Progenitor cell of endocrine pancreas (in vitro differentiated cells): ENCODE results near the gene PTGS1. TPM values are rescaled to one million over a fixed set of nuclear protein-coding genes. Genes with fewer than 3 reads are reported as not detected.
A peak's percentile ranks its signal among the peaks of the same experiment; 100 is the strongest.
"Not testable (repeated sequence)": the region's sequence is repeated elsewhere in the genome, so short reads cannot be mapped to it uniquely, and the experiment has no call there.

Source experiments
- DNase-seq: peaks from one replicate; pipeline ENCODE4 v3.0.0; 2021; ENCODE audit warnings: low spot score; ENCODE audit not compliant: unreplicated experiment
- H3K27ac Mint-ChIP-seq: 2 replicates; pipeline ENCODE4 v1.8.0; 2021; ENCODE audit warnings: mild to moderate bottlenecking, moderate library complexity, mixed read lengths
- H3K27me3 Mint-ChIP-seq: 2 replicates; pipeline ENCODE4 v1.8.0; 2021; ENCODE audit warnings: mixed read lengths
- H3K36me3 Mint-ChIP-seq: 2 replicates; pipeline ENCODE4 v1.8.0; 2022; ENCODE audit warnings: mixed read lengths; ENCODE audit not compliant: insufficient read depth
- H3K4me1 Mint-ChIP-seq: 2 replicates; pipeline ENCODE4 v1.8.0; 2021; ENCODE audit warnings: low read depth, mixed read lengths
- H3K4me3 Mint-ChIP-seq: 2 replicates; pipeline ENCODE4 v1.8.0; 2021; ENCODE audit warnings: low read depth, mild to moderate bottlenecking, moderate library complexity, mixed read lengths
- H3K9me3 Mint-ChIP-seq: 2 replicates; pipeline ENCODE4 v1.8.0; 2021; ENCODE audit warnings: low read depth, mixed read lengths
- total RNA-seq: library from RNA; stranded (reverse); gene quantifications from 2 replicates; pipeline ENCODE4 v1.2.1, GENCODE V29; 2021
- TF ChIP-seq, protein P1 (sequence below): fragments of 200-600 bp; sonication (generic); IDR thresholded peaks from one replicate; pipeline ENCODE4 v1.5.0; 2021; ENCODE audit warnings: antibody characterized with exemption, mild to moderate bottlenecking; ENCODE audit not compliant: unreplicated experiment

The PTGS1 gene
- total RNA-seq, 1 donor from 2014 or later, result 0.07 TPM

- TF ChIP-seq, protein P1, sequence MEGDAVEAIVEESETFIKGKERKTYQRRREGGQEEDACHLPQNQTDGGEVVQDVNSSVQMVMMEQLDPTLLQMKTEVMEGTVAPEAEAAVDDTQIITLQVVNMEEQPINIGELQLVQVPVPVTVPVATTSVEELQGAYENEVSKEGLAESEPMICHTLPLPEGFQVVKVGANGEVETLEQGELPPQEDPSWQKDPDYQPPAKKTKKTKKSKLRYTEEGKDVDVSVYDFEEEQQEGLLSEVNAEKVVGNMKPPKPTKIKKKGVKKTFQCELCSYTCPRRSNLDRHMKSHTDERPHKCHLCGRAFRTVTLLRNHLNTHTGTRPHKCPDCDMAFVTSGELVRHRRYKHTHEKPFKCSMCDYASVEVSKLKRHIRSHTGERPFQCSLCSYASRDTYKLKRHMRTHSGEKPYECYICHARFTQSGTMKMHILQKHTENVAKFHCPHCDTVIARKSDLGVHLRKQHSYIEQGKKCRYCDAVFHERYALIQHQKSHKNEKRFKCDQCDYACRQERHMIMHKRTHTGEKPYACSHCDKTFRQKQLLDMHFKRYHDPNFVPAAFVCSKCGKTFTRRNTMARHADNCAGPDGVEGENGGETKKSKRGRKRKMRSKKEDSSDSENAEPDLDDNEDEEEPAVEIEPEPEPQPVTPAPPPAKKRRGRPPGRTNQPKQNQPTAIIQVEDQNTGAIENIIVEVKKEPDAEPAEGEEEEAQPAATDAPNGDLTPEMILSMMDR, result peak; percentile 95
- Mint-ChIP-seq H3K4me1 (no peaks in the 10 kb centered on the region), H3K4me3 (no peak overlapping the region), H3K27ac (no peak overlapping the region), H3K27me3 (peaks cover 49% of the 10 kb centered on the region), H3K9me3 (no peaks in the 10 kb centered on the region), H3K36me3 (no peaks in the 10 kb centered on the region)
- peak; percentile 79 for DNase-seq
Measured at GRCh38 chr9:122350577-122351355, 20.1 kb upstream of the PTGS1 start.

DNA sequence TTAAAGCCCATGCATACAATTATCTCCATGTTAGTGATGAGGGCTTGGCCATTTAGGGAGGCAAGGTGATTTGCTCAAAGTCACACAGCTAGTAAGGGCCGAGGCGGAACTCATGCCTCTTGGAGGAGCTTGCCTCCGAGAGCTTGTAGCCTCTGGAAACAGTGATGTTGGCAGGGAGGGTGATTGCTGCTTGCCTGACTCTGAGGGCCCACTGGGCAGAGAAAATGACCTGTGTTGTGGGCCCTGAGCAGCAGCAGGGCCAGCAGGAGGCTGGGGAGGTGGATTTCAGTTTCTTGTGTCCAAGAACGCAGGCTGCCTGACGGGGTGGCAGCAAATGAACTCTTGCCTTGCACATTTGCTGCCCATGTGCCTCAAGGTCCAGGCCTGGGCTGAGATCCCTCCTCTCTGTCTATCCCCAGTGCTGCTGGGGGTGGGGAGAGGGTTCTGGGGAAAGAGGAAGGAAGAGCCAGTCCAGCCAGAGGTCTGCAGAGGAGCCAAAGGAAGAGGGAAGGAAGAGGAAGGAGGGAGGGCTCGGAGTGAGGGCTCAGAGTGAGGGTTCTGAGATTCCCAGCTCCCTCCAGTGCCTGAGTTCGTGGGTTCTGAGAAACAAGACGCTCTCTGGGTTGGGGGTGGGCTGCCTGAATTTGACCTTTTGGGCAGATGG is 16.2 kb upstream of the PTGS1 start:
- Mint-ChIP-seq H3K4me3 (no peak overlapping the region), H3K9me3 (peaks cover 8% of the 10 kb centered on the region), H3K27ac (no peak overlapping the region), H3K36me3 (peaks cover 2% of the 10 kb centered on the region), H3K27me3 (peaks cover 43% of the 10 kb centered on the region), H3K4me1 (no peaks in the 10 kb centered on the region)
- no peak for DNase-seq
- TF ChIP-seq, protein P1, result no peak

GRCh38 chr9:122355336-122355875 is 15.4 kb upstream of the PTGS1 start:
- Mint-ChIP-seq H3K27ac (no peak overlapping the region), H3K9me3 (peaks cover 8% of the 10 kb centered on the region), H3K27me3 (peaks cover 39% of the 10 kb centered on the region), H3K36me3 (peaks cover 2% of the 10 kb centered on the region), H3K4me3 (no peak overlapping the region), H3K4me1 (no peaks in the 10 kb centered on the region)
- DNase-seq, result no peak
- TF ChIP-seq, protein P1, result no peak

- H3K4me1 Mint-ChIP-seq, result no peaks in the 10 kb centered on the region
- no peak overlapping the region for H3K27ac Mint-ChIP-seq
- DNase-seq, result no peak
- TF ChIP-seq, protein P1, result peak; percentile 57
- peaks cover 8% of the 10 kb centered on the region for H3K9me3 Mint-ChIP-seq
- H3K27me3 Mint-ChIP-seq, result peaks cover 37% of the 10 kb centered on the region
- peaks cover 2% of the 10 kb centered on the region for H3K36me3 Mint-ChIP-seq
- no peak overlapping the region for H3K4me3 Mint-ChIP-seq
Measured at GRCh38 chr9:122356627-122357026, 14.2 kb upstream of the PTGS1 start.

GRCh38 chr9:122360891-122361290 is 9.9 kb upstream of the PTGS1 start:
- Mint-ChIP-seq H3K36me3 (peaks cover 2% of the 10 kb centered on the region), H3K27ac (no peak overlapping the region), H3K27me3 (peaks cover 35% of the 10 kb centered on the region), H3K4me1 (no peaks in the 10 kb centered on the region), H3K4me3 (no peak overlapping the region), H3K9me3 (peaks cover 8% of the 10 kb centered on the region)
- no peak for DNase-seq
- TF ChIP-seq, protein P1, result no peak

- H3K4me3 Mint-ChIP-seq, H3K9me3 Mint-ChIP-seq, H3K4me1 Mint-ChIP-seq, H3K27ac Mint-ChIP-seq, DNase-seq, H3K36me3 Mint-ChIP-seq: not testable (repeated sequence)
- peaks cover 16% of the 10 kb centered on the region for H3K27me3 Mint-ChIP-seq
Measured at GRCh38 chr9:122363131-122363530, 7.7 kb upstream of the PTGS1 start.
